ENCODE measurements around the gene CLDN19.

- TF ChIP-seq, protein P1, sequence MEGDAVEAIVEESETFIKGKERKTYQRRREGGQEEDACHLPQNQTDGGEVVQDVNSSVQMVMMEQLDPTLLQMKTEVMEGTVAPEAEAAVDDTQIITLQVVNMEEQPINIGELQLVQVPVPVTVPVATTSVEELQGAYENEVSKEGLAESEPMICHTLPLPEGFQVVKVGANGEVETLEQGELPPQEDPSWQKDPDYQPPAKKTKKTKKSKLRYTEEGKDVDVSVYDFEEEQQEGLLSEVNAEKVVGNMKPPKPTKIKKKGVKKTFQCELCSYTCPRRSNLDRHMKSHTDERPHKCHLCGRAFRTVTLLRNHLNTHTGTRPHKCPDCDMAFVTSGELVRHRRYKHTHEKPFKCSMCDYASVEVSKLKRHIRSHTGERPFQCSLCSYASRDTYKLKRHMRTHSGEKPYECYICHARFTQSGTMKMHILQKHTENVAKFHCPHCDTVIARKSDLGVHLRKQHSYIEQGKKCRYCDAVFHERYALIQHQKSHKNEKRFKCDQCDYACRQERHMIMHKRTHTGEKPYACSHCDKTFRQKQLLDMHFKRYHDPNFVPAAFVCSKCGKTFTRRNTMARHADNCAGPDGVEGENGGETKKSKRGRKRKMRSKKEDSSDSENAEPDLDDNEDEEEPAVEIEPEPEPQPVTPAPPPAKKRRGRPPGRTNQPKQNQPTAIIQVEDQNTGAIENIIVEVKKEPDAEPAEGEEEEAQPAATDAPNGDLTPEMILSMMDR (IDR thresholded peaks at IDR 0.05) = no peak
- TF ChIP-seq POLR2AphosphoS5 (IDR thresholded peaks at IDR 0.05; ENCODE audit: low read depth, low read length) = no peak
- TF ChIP-seq, protein P2, sequence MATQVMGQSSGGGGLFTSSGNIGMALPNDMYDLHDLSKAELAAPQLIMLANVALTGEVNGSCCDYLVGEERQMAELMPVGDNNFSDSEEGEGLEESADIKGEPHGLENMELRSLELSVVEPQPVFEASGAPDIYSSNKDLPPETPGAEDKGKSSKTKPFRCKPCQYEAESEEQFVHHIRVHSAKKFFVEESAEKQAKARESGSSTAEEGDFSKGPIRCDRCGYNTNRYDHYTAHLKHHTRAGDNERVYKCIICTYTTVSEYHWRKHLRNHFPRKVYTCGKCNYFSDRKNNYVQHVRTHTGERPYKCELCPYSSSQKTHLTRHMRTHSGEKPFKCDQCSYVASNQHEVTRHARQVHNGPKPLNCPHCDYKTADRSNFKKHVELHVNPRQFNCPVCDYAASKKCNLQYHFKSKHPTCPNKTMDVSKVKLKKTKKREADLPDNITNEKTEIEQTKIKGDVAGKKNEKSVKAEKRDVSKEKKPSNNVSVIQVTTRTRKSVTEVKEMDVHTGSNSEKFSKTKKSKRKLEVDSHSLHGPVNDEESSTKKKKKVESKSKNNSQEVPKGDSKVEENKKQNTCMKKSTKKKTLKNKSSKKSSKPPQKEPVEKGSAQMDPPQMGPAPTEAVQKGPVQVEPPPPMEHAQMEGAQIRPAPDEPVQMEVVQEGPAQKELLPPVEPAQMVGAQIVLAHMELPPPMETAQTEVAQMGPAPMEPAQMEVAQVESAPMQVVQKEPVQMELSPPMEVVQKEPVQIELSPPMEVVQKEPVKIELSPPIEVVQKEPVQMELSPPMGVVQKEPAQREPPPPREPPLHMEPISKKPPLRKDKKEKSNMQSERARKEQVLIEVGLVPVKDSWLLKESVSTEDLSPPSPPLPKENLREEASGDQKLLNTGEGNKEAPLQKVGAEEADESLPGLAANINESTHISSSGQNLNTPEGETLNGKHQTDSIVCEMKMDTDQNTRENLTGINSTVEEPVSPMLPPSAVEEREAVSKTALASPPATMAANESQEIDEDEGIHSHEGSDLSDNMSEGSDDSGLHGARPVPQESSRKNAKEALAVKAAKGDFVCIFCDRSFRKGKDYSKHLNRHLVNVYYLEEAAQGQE (IDR thresholded peaks at IDR 0.05; ENCODE audit: insufficient read depth in 1 of 2, low read depth in 2 of 2, low read length in 1 of 2) = no peak
These were observed 50.1 kb downstream of the CLDN19 start for GRCh38 chr1:42689912-42690311.
